Colon (tissue), 2 donors: ENCODE measurements around the gene SLC26A1.
"Not testable (repeated sequence)": the region's sequence is repeated elsewhere in the genome, so short reads cannot be mapped to it uniquely, and the experiment has no call there.

Experiments used
- FAIRE-seq: peaks from 2 replicates; lab custom pipeline; 2012; peaks lifted over from hg19 to GRCh38; lab: Jason Lieb, UNC
- donor health status: control.
- donor health status: control.

The SLC26A1 gene

GRCh38 chr4:1013225-1014073 is 20.2 kb upstream of the SLC26A1 start:
- FAIRE-seq: no peak

GRCh38 chr4:1012034-1012739 is 19.0 kb upstream of the SLC26A1 start:
- no peak for FAIRE-seq

GRCh38 chr4:1011666-1012033 is 18.4 kb upstream of the SLC26A1 start:
- FAIRE-seq: no peak

- FAIRE-seq: no peak
Observed at GRCh38 chr4:1011022-1011665, 17.9 kb upstream of the SLC26A1 start, which contains the start of gene FGFRL1. Gene FGFRL1 (plus strand): TSS chr4:1011626. CDS start chr4:1012486, 860 bp downstream.

GRCh38 chr4:1010395-1011021 is 17.3 kb upstream of the SLC26A1 start:
- no peak for FAIRE-seq

GRCh38 chr4:1009542-1010394 is 16.6 kb upstream of the SLC26A1 start:
- FAIRE-seq: no peak

- no peak for FAIRE-seq
Observed at GRCh38 chr4:1008840-1009541, 15.8 kb upstream of the SLC26A1 start.

GRCh38 chr4:1006856-1007255 is 13.7 kb upstream of the SLC26A1 start:
- no peak for FAIRE-seq

GRCh38 chr4:1004557-1005485 is 11.6 kb upstream of the SLC26A1 start:
- FAIRE-seq: no peak

- no peak for FAIRE-seq
Observed at GRCh38 chr4:1004071-1004418, 10.8 kb upstream of the SLC26A1 start.

GRCh38 chr4:1003271-1004070 is 10.3 kb upstream of the SLC26A1 start:
- no peak for FAIRE-seq

- FAIRE-seq: no peak
Observed at GRCh38 chr4:1002631-1003251, 9.5 kb upstream of the SLC26A1 start.

GRCh38 chr4:1002131-1002630 is 9.0 kb upstream of the SLC26A1 start:
- no peak for FAIRE-seq

GRCh38 chr4:1001561-1002130 is 8.4 kb upstream of the SLC26A1 start:
- no peak for FAIRE-seq

- FAIRE-seq: no peak
Observed at GRCh38 chr4:1000686-1001260, 7.6 kb upstream of the SLC26A1 start.

GRCh38 chr4:999882-1000425 is 6.8 kb upstream of the SLC26A1 start:
- no peak for FAIRE-seq

- FAIRE-seq: not testable (repeated sequence)
Observed at GRCh38 chr4:999240-999863, 6.1 kb upstream of the SLC26A1 start.
